HEK293T (cell line): ENCODE data around the gene NT5C2.
"Not testable (repeated sequence)": the region's sequence is repeated elsewhere in the genome, so short reads cannot be mapped to it uniquely, and the experiment has no call there.

ENCODE experiments used
- ARNT ChIP-seq: fragments of 450-650 bp; IDR thresholded peaks from 2 replicates; pipeline ENCODE4 v1.6.1; 2017; ENCODE audit warnings: mild to moderate bottlenecking
- BHLHE40 ChIP-seq: fragments of 450-650 bp; IDR thresholded peaks from 2 replicates; pipeline ENCODE4 v1.6.1; 2016; ENCODE audit warnings: mild to moderate bottlenecking, moderate library complexity, borderline replicate concordance
- CTBP1 ChIP-seq: fragments of 450-650 bp; IDR thresholded peaks from 2 replicates; pipeline ENCODE4 v1.6.1; 2016; ENCODE audit warnings: borderline replicate concordance
- ELF4 ChIP-seq: fragments of 450-650 bp; IDR thresholded peaks from 2 replicates; pipeline ENCODE4 v1.6.1; 2017; ENCODE audit warnings: antibody characterized with exemption
- FOXA1 ChIP-seq: fragments of 450-650 bp; IDR thresholded peaks from 2 replicates; pipeline ENCODE4 v1.6.1; 2016; ENCODE audit warnings: mild to moderate bottlenecking
- FOXK2 ChIP-seq: fragments of 450-650 bp; IDR thresholded peaks from 2 replicates; pipeline ENCODE4 v1.6.1; 2016; ENCODE audit warnings: mild to moderate bottlenecking
- FOXM1 ChIP-seq: fragments of 450-650 bp; IDR thresholded peaks from 2 replicates; pipeline ENCODE4 v1.6.1; 2017; ENCODE audit warnings: mild to moderate bottlenecking, borderline replicate concordance
- L3MBTL2 ChIP-seq: fragments of 450-650 bp; conservative IDR thresholded peaks from 2 replicates; pipeline ENCODE4 v1.6.1; 2016; ENCODE audit warnings: mild to moderate bottlenecking
- SP1 ChIP-seq: fragments of 450-650 bp; IDR thresholded peaks from 2 replicates; pipeline ENCODE4 v1.6.1; 2017
- SUZ12 ChIP-seq: fragments of 450-650 bp; IDR thresholded peaks from 2 replicates; pipeline ENCODE4 v1.6.1; 2016; ENCODE audit warnings: mild to moderate bottlenecking
- TARDBP ChIP-seq: fragments of 450-650 bp; IDR thresholded peaks from 2 replicates; pipeline ENCODE4 v1.6.1; 2016
- ZNF384 ChIP-seq: fragments of 450-650 bp; IDR thresholded peaks from 2 replicates; pipeline ENCODE4 v1.6.1; 2016

GRCh38 chr10:103216362-103216761 lies 23.3 kb upstream of the NT5C2 start:
- not testable (repeated sequence) for TF ChIP-seq SUZ12, FOXM1, ELF4, SP1, BHLHE40, FOXK2, ARNT, FOXA1, L3MBTL2, ZNF384, TARDBP, CTBP1
